ENCODE results near the gene TRAPPC5.

TRAPPC5 gene

DNA sequence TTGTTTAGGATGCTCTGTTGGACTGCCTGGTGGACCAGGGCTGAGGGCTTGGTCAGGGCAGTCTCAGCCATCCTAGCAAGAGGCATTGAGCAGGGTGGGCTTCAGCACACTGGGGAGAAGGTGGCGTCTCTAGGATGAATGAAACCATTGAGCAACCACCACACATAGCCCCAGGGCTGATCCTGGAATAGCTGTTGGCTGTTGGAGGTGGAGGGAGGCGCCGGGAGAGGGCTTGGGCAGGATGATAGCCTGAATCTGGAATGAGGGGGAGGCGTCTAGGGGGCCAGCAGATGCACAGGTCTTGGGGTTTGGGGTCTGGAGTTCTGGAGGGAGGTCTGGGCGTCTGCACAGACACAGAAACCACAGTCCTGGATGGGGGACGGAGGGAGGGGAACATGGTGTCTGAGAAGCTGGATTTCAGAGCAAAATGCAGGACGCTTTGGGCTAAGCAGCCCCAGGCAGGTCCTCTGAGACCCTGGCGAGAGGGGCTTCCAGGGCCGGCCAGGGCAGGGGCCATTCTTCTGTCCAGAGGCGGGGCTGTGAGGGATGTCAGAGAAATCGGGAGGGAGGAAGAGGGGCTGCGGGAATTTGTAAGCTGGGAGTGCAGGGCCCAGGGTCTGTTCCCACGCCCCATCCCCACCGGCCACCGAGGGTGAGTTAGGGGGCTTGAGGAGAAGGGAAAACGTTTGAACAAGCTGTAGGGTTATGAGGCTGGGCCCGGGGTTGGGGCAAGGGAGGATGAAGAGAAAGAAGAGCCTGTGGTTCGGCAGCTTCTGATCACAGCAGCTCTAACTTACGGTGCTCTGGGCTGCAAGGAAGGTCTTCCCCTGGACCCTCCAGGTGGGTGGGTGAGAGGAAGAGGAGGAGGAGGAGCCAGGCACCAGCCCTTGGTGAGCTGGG lies 5.2 kb downstream of the TRAPPC5 start:
- Histone ChIP-seq H3K9me3 (ENCODE audit: control insufficient read depth in 2 of 2, low read length in 2 of 2) (no peaks in the 10 kb centered on the region), H3K36me3 (ENCODE audit: control insufficient read depth in 2 of 2, insufficient read depth in 2 of 2, low read length in 2 of 2) (peaks cover 3 to 12% of the 10 kb centered on the region in 2 donors), H3K4me1 (ENCODE audit: control insufficient read depth in 2 of 2, insufficient read depth in 2 of 2, low read length in 2 of 2) (peaks cover 4 to 5% of the 10 kb centered on the region in 2 donors), H3K27ac (ENCODE audit: low read depth in 2 of 2, low read length in 2 of 2) (no peak overlapping the region), H3K27me3 (ENCODE audit: control insufficient read depth in 2 of 2, insufficient read depth in 2 of 2, low read length in 2 of 2) (no peaks in the 10 kb centered on the region), H3K9ac (ENCODE audit: low read depth in 1 of 2, low read length in 2 of 2) (no peak overlapping the region), H3K4me3 (ENCODE audit: low read length in 2 of 2) (no peak overlapping the region)

DNA sequence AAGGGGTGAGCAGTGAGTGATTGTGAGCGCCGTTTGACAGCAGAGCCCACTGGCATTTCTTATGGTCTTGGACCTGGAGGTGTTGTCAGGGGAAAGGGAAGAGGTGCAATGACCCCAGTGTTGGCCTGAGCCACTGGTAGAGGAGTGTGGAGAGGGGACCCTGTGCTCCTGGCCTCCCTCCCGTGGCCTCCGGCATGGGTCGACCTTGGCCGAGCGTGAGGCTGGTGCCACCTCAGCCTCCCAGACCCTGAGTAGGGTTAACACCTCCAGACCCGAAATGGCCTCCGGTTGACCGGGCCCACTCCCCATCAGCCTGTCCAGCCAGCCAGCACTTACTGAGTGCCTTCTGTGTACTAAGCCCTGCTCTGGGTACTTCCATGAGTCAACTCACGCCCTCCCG lies 6.5 kb downstream of the TRAPPC5 start:
- H3K27ac ChIP-seq (ENCODE audit: low read depth in 2 of 2, low read length in 2 of 2): no peak overlapping the region
- H3K9ac ChIP-seq (ENCODE audit: low read depth in 1 of 2, low read length in 2 of 2): no peak overlapping the region
- no peaks in the 10 kb centered on the region for H3K9me3 ChIP-seq (ENCODE audit: control insufficient read depth in 2 of 2, low read length in 2 of 2)
- H3K4me3 ChIP-seq (ENCODE audit: low read length in 2 of 2): no peak overlapping the region
- H3K36me3 ChIP-seq (ENCODE audit: control insufficient read depth in 2 of 2, insufficient read depth in 2 of 2, low read length in 2 of 2): peaks cover 3 to 12% of the 10 kb centered on the region in 2 donors
- H3K27me3 ChIP-seq (ENCODE audit: control insufficient read depth in 2 of 2, insufficient read depth in 2 of 2, low read length in 2 of 2): no peaks in the 10 kb centered on the region
- no peaks in the 10 kb centered on the region for H3K4me1 ChIP-seq (ENCODE audit: control insufficient read depth in 2 of 2, insufficient read depth in 2 of 2, low read length in 2 of 2)

DNA sequence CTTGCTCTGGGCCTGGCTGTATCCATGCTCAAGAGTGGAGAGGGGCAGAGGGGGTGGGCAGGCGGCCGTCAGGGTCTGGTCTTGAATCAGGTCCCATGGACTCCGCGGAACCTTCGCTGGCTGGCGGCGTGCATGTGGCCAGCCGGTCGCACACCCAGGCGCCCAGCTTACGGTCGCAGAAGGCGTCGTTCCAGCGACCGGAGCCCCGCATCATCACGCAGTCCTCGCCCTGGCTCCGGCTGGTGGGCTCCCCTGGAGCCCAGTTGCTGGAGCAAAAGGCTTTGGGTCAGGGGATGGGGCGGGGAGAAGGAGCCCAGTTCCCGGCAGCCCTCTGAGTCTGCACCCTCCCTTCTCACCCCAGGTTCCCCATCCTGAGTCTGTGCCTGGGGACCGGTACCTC lies 8.5 kb downstream of the TRAPPC5 start:
- Histone ChIP-seq H3K9ac (ENCODE audit: low read depth in 1 of 2, low read length in 2 of 2) (no peak overlapping the region), H3K4me3 (ENCODE audit: low read length in 2 of 2) (no peak overlapping the region), H3K36me3 (ENCODE audit: control insufficient read depth in 2 of 2, insufficient read depth in 2 of 2, low read length in 2 of 2) (no peaks in the 10 kb centered on the region), H3K9me3 (ENCODE audit: control insufficient read depth in 2 of 2, low read length in 2 of 2) (no peaks in the 10 kb centered on the region), H3K27me3 (ENCODE audit: control insufficient read depth in 2 of 2, insufficient read depth in 2 of 2, low read length in 2 of 2) (no peaks in the 10 kb centered on the region), H3K27ac (ENCODE audit: low read depth in 2 of 2, low read length in 2 of 2) (no peak overlapping the region), H3K4me1 (ENCODE audit: control insufficient read depth in 2 of 2, insufficient read depth in 2 of 2, low read length in 2 of 2) (no peaks in the 10 kb centered on the region)

DNA sequence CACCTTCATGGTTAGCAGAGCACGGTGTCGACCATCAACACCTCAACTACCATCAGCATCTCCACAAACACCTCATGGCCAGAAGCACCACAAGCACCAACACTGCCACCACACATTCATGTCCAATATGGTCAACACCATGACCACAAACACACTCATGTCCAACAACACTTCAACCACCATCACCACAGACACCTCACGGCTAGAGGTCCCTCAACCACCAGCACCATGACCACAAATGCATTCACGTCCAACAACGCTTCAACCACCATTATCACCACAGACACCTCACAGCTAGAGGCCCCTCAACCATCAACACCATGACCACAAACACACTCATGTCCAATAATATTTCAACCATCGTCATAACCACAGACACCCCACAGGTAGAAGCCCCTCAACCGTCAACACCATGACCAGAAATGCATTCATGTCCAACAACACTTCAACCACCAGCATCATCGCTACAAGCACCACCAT lies 10.2 kb downstream of the TRAPPC5 start:
- no peak overlapping the region for H3K9ac ChIP-seq (ENCODE audit: low read depth in 1 of 2, low read length in 2 of 2)
- H3K27ac ChIP-seq (ENCODE audit: low read depth in 2 of 2, low read length in 2 of 2): no peak overlapping the region
- no peaks in the 10 kb centered on the region for H3K27me3 ChIP-seq (ENCODE audit: control insufficient read depth in 2 of 2, insufficient read depth in 2 of 2, low read length in 2 of 2)
- H3K9me3 ChIP-seq (ENCODE audit: control insufficient read depth in 2 of 2, low read length in 2 of 2): no peaks in the 10 kb centered on the region
- no peaks in the 10 kb centered on the region for H3K4me1 ChIP-seq (ENCODE audit: control insufficient read depth in 2 of 2, insufficient read depth in 2 of 2, low read length in 2 of 2)
- no peak overlapping the region for H3K4me3 ChIP-seq (ENCODE audit: low read length in 2 of 2)
- no peaks in the 10 kb centered on the region for H3K36me3 ChIP-seq (ENCODE audit: control insufficient read depth in 2 of 2, insufficient read depth in 2 of 2, low read length in 2 of 2)

DNA sequence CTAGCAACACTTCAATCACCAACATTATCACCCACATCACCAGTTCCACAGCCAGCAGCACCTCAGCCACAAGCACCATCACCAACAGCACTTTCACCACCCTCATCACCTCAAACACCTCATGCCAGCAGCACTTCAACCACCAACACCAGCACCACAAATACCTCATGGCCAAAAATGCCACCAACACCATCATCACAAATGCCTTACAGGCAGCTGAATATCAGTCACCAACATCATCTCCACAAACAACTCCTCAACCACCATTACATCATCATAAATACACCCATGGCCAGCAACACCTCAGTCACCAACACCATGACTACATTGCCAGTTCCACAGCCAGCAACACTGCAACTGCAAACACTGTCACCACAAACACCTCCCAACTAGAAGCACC lies 10.9 kb downstream of the TRAPPC5 start:
- Histone ChIP-seq H3K9ac (ENCODE audit: low read depth in 1 of 2, low read length in 2 of 2) (no peak overlapping the region), H3K27ac (ENCODE audit: low read depth in 2 of 2, low read length in 2 of 2) (no peak overlapping the region), H3K36me3 (ENCODE audit: control insufficient read depth in 2 of 2, insufficient read depth in 2 of 2, low read length in 2 of 2) (no peaks in the 10 kb centered on the region), H3K9me3 (ENCODE audit: control insufficient read depth in 2 of 2, low read length in 2 of 2) (no peaks in the 10 kb centered on the region), H3K27me3 (ENCODE audit: control insufficient read depth in 2 of 2, insufficient read depth in 2 of 2, low read length in 2 of 2) (no peaks in the 10 kb centered on the region), H3K4me1 (ENCODE audit: control insufficient read depth in 2 of 2, insufficient read depth in 2 of 2, low read length in 2 of 2) (no peaks in the 10 kb centered on the region), H3K4me3 (ENCODE audit: low read length in 2 of 2) (no peak overlapping the region)

DNA sequence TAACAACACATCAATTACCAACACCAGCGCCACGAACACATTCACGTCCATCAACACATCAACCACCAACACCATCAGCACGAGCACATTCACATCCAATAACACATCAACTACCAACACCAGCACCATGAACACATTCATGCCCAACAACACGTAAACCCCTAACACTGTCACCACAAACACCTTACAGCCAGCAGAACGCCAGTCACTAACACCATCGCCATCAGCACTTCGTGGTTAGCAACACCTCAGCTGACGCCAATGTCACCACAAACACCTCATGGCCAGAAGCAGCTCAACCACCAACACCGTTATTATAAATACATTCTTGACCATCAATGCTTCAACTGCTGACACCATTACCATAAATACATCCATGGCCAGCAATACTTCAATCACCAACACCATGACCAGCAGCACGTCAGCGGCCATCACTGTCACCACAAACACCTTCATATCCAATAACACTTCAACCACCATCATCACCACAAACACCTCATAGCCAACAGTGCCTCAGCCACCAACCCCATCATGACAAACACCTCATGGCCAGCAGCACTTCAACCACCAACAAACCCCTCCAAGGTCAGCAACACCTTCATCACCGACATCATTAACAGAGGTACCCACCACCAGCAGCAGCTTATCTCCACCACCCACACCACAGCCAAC lies 11.9 kb downstream of the TRAPPC5 start:
- Histone ChIP-seq H3K4me1 (ENCODE audit: control insufficient read depth in 2 of 2, insufficient read depth in 2 of 2, low read length in 2 of 2) (no peaks in the 10 kb centered on the region), H3K27me3 (ENCODE audit: control insufficient read depth in 2 of 2, insufficient read depth in 2 of 2, low read length in 2 of 2) (no peaks in the 10 kb centered on the region)

DNA sequence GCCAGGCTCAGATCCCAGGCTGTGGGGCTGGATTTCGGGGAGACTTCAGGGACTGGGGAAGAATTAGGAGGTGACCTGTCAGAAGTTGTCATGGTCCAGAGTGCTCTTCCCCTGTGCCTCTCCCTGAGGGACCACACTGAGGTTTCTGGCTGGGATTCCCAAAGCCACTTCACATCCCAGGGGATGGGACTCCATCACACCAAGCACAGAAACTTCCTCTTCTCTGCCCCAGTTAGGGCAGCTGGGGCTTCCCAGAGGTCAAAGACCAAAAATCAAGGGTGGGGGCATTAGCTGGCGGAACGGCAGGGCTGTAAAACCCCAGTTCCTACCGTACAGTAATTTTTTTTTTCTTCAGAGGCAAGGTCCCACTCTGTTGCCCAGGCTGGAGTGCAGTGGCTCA lies 13.9 kb downstream of the TRAPPC5 start:
- Histone ChIP-seq H3K27ac (ENCODE audit: low read depth in 2 of 2, low read length in 2 of 2) (no peak overlapping the region), H3K9ac (ENCODE audit: low read depth in 1 of 2, low read length in 2 of 2) (no peak overlapping the region), H3K36me3 (ENCODE audit: control insufficient read depth in 2 of 2, insufficient read depth in 2 of 2, low read length in 2 of 2) (no peaks in the 10 kb centered on the region), H3K9me3 (ENCODE audit: control insufficient read depth in 2 of 2, low read length in 2 of 2) (no peaks in the 10 kb centered on the region), H3K4me1 (ENCODE audit: control insufficient read depth in 2 of 2, insufficient read depth in 2 of 2, low read length in 2 of 2) (no peaks in the 10 kb centered on the region), H3K27me3 (ENCODE audit: control insufficient read depth in 2 of 2, insufficient read depth in 2 of 2, low read length in 2 of 2) (no peaks in the 10 kb centered on the region), H3K4me3 (ENCODE audit: low read length in 2 of 2) (no peak overlapping the region)

More for the DNA sequence above, 11.9 kb downstream of the TRAPPC5 start:
- Histone ChIP-seq H3K36me3 (ENCODE audit: control insufficient read depth in 2 of 2, insufficient read depth in 2 of 2, low read length in 2 of 2) (no peaks in the 10 kb centered on the region), H3K27ac (ENCODE audit: low read depth in 2 of 2, low read length in 2 of 2) (no peak overlapping the region), H3K9ac (ENCODE audit: low read depth in 1 of 2, low read length in 2 of 2) (no peak overlapping the region), H3K9me3 (ENCODE audit: control insufficient read depth in 2 of 2, low read length in 2 of 2) (no peaks in the 10 kb centered on the region), H3K4me3 (ENCODE audit: low read length in 2 of 2) (no peak overlapping the region)

DNA sequence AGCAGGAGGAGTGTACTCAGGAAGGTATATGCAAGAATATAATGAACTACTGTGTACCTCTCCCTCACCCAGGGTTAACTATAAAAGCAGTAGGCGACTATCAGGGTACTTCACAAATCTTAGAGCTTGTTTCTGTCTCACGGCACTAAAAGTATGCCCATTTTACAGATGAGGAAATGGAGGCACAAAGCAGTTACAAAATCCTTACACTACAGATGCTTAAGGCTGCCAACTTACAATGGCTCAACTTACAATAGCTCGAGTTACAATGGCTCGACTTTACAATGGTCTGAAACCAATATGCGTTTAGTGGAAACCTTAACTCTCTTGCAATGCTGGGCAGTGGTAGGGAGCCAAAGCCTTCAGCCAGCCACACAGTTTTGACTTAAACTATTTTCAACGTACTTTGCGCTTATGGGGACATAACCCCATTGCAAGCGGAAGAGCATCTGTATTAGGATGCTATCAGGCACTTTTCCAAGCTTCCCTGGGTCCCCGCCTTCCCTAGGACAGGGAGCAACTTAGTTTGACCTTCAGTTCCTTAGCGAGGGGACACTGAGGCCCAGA lies 17.2 kb downstream of the TRAPPC5 start:
- Histone ChIP-seq H3K36me3 (ENCODE audit: control insufficient read depth in 2 of 2, insufficient read depth in 2 of 2, low read length in 2 of 2) (no peaks in the 10 kb centered on the region), H3K4me1 (ENCODE audit: control insufficient read depth in 2 of 2, insufficient read depth in 2 of 2, low read length in 2 of 2) (no peaks in the 10 kb centered on the region), H3K9me3 (ENCODE audit: control insufficient read depth in 2 of 2, low read length in 2 of 2) (no peaks in the 10 kb centered on the region), H3K27ac (ENCODE audit: low read depth in 2 of 2, low read length in 2 of 2) (no peak overlapping the region), H3K4me3 (ENCODE audit: low read length in 2 of 2) (no peak overlapping the region), H3K9ac (ENCODE audit: low read depth in 1 of 2, low read length in 2 of 2) (no peak overlapping the region), H3K27me3 (ENCODE audit: control insufficient read depth in 2 of 2, insufficient read depth in 2 of 2, low read length in 2 of 2) (no peaks in the 10 kb centered on the region)

DNA sequence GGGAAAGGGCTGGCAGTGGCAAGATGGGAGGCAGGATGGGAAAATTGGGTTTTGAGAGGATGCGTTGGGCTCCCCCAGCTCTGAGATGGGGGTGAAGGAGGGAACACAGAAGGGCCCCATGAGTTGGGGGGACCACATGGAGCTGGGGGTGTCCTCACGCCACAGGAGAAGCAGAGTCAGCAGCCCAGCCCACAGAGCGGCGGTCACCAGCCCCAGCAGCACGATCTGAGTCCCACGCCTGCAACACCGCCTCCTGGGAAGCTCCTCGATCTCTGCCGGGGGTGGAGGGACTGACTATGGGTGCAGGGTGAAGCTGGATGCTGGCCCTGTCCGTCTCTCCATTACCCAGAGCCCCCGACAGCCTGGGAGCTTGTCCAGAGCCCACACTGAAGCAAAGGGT lies 17.9 kb downstream of the TRAPPC5 start:
- H3K36me3 ChIP-seq (ENCODE audit: control insufficient read depth in 2 of 2, insufficient read depth in 2 of 2, low read length in 2 of 2): no peaks in the 10 kb centered on the region
- H3K4me1 ChIP-seq (ENCODE audit: control insufficient read depth in 2 of 2, insufficient read depth in 2 of 2, low read length in 2 of 2): no peaks in the 10 kb centered on the region
- H3K27ac ChIP-seq (ENCODE audit: low read depth in 2 of 2, low read length in 2 of 2): no peak overlapping the region
- no peak overlapping the region for H3K4me3 ChIP-seq (ENCODE audit: low read length in 2 of 2)
- no peaks in the 10 kb centered on the region for H3K9me3 ChIP-seq (ENCODE audit: control insufficient read depth in 2 of 2, low read length in 2 of 2)
- no peak overlapping the region for H3K9ac ChIP-seq (ENCODE audit: low read depth in 1 of 2, low read length in 2 of 2)
- no peaks in the 10 kb centered on the region for H3K27me3 ChIP-seq (ENCODE audit: control insufficient read depth in 2 of 2, insufficient read depth in 2 of 2, low read length in 2 of 2)

DNA sequence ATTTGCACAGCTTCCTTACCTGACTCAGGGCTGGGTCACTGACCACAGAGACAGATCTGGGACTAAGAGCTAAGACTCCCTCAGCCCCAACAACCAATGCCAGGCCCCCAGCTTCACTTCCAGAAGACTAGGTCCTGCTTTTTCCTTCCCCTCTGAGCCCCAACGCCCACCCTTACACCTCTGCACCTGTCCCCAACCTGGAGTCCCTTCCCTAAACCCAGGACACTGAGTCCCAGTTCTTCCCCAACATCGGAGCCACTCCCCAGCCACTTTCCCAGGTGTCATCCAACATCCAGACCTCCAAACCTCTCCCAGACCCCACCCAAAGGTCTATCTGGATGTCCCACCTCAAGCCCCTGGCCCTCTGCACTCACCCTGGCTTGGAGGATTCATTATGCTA lies 18.4 kb downstream of the TRAPPC5 start:
- no peaks in the 10 kb centered on the region for H3K9me3 ChIP-seq (ENCODE audit: control insufficient read depth in 2 of 2, low read length in 2 of 2)
- no peak overlapping the region for H3K27ac ChIP-seq (ENCODE audit: low read depth in 2 of 2, low read length in 2 of 2)
- H3K9ac ChIP-seq (ENCODE audit: low read depth in 1 of 2, low read length in 2 of 2): no peak overlapping the region
- H3K4me3 ChIP-seq (ENCODE audit: low read length in 2 of 2): no peak overlapping the region
- no peaks in the 10 kb centered on the region for H3K36me3 ChIP-seq (ENCODE audit: control insufficient read depth in 2 of 2, insufficient read depth in 2 of 2, low read length in 2 of 2)
- no peaks in the 10 kb centered on the region for H3K4me1 ChIP-seq (ENCODE audit: control insufficient read depth in 2 of 2, insufficient read depth in 2 of 2, low read length in 2 of 2)
- H3K27me3 ChIP-seq (ENCODE audit: control insufficient read depth in 2 of 2, insufficient read depth in 2 of 2, low read length in 2 of 2): no peaks in the 10 kb centered on the region
